ENCODE data around the gene ANKRD13A.

GRCh38 chr12:109999983-110000505 lies 814 bp downstream of the ANKRD13A start:
- TF ChIP-seq CTCF (IDR thresholded peaks at IDR 0.05), result no peak
- TF ChIP-seq POLR2A (IDR thresholded peaks at IDR 0.05), result no peak

Data from body of pancreas (tissue), 4 donors.